ENCODE measurements around the gene ATP2C2.
"Not testable (repeated sequence)": the region's sequence is repeated elsewhere in the genome, so short reads cannot be mapped to it uniquely, and the experiment has no call there.

The ATP2C2 gene

DNA sequence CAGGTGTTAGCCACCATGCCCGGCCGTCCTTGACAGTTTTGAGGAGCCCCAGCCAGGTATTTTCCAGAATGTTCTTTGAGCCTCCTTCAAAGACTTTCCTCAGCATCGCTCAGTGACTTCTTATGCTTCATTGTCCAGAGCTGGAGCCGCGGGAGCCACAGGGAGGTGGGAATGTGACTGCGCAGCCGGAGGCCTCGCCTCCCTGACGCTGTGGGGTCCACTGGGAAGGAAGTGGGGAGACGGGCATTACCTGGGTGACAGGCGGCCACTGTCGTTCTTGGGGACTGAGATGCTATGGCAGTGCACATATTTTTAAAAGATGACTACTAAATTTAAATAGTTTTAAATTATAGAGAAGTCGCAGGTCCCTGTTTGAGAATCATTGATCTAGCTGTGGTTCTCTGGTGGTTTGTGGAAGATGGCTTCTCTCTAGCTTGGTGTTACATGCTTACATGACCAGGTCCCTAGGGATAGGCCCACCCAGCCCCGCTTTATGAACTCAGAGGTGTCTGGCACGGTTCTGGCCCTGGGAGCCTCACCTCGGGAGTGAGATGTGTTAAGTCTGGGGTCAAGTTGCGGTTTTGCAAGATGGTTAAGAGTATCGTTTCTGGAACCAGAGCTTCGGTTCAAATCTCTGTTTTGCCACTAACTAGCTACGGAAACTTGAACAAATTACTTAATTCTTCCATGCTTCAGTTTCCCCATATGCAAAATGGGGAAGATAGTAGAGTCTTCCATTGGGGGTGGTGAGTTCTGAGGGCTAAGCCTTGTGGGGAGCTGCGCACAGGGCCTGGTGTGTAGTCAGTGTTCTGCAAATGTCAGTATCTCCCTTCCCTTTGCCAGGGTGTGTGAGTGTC is 53.0 kb downstream of the ATP2C2 start:
- DNase-seq (ENCODE audit: low read depth), result no peak

- no peak for DNase-seq (ENCODE audit: low read depth)
Measured at GRCh38 chr16:84421938-84422220, 53.5 kb downstream of the ATP2C2 start.

- DNase-seq (ENCODE audit: low read depth), result no peak
Measured at GRCh38 chr16:84423416-84423837, 55.1 kb downstream of the ATP2C2 start.

- no peak for DNase-seq (ENCODE audit: low read depth)
Measured at GRCh38 chr16:84425696-84426095, 57.4 kb downstream of the ATP2C2 start.

DNA sequence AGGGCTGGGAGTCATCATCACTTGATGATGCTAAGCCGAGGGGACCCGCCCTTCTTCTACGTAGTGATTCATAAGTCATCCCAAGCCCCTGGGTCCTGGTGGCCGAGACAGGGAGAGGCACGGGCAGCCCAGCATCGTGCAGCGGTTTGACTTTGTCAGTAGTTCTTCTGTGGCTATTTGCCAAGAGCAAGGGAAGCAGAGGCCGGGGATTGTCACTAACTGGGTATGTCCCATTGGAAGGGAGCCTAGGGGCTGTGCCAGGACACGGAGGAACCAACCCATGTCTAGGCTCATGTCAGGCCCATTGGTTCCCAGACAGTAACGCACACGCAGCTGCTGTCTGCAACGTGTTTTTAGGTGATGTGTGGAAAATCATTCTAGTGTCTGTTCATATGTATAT is 58.5 kb downstream of the ATP2C2 start:
- DNase-seq (ENCODE audit: low read depth), result no peak

DNA sequence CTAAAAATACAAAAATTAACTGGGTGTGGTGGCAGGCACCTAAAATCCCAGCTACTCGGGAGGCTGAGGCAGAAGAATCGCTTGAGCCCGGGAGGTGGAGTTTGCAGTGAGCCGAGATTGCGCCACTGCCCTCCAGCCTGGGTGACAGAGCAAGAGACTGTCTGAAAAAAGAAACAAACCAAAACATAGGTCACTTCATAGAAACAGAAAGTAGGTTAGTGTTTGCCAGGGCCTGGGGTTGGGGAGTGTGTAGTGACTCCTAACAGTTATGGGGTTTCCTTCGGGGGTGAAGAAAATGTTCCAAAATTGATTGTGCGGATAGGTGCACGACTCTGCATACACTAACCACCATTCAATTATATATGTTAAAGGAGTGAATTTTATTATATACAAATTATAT is 59.2 kb downstream of the ATP2C2 start:
- DNase-seq (ENCODE audit: low read depth), result no peak

DNA sequence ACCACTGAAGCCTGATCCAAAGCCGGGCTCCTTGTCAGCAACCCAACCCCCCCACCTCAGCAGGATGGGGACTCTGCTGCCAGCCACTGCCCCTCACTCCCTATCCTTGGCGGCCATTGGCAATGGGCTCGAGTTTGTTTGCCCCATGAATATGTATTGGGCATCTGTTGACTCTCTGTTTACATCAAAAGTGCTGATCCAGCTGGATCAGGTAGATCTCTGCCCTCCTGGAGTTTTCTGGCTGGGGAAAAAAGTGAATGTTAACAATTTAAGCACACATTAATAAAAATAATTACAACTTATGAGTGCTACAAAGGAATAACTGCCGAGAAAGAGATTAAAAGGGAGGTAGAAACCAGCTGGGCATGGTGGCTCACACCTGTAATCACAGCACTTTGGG is 62.5 kb downstream of the ATP2C2 start:
- DNase-seq (ENCODE audit: low read depth), result no peak

GRCh38 chr16:84434800-84435199 is 66.5 kb downstream of the ATP2C2 start:
- DNase-seq (ENCODE audit: low read depth), result no peak

- no peak for DNase-seq (ENCODE audit: low read depth)
Measured at GRCh38 chr16:84436196-84436595, 67.9 kb downstream of the ATP2C2 start.

- DNase-seq (ENCODE audit: low read depth), result no peak
Measured at GRCh38 chr16:84438971-84439696, 70.8 kb downstream of the ATP2C2 start.

DNA sequence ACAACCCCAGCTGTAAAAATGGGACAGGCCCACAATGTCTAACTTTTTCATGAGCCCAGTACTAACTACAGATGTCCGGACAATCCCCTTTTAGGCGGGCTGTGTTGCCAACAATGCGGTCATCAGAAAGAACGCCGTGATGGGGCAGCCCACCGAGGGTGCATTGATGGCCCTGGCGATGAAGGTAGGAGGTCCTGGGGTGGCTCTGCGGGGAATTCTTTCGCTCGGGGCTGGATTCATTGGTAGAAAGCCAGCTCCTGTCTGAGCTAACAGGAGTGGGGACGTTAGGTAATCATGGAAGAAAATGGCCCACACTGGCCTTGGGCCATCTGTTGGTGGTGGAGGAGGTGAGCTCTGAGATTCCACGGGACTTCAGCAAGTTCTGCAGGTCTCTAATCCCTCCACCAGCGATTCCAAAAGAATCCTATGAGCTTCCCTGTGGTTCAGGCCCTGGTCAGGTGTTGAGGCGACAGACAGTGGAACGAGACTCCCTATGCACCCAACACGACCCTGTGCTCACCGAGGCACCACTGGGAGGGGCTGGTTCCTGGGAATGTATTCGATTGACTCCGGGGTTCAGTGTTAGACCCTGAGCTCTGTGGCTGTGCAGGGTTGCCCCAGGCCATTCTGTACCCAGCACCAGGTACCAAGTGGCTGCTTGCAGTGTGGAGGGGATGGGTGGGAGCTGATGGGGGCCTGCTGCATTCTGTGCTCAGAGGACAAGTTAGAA is 74.2 kb downstream of the ATP2C2 start:
- DNase-seq (ENCODE audit: low read depth), result no peak

- no peak for DNase-seq (ENCODE audit: low read depth)
Measured at GRCh38 chr16:84443166-84443802, 74.9 kb downstream of the ATP2C2 start.

GRCh38 chr16:84444476-84444875 is 76.1 kb downstream of the ATP2C2 start:
- DNase-seq (ENCODE audit: low read depth), result no peak

GRCh38 chr16:84446084-84446483 is 77.7 kb downstream of the ATP2C2 start:
- DNase-seq (ENCODE audit: low read depth), result no peak

DNA sequence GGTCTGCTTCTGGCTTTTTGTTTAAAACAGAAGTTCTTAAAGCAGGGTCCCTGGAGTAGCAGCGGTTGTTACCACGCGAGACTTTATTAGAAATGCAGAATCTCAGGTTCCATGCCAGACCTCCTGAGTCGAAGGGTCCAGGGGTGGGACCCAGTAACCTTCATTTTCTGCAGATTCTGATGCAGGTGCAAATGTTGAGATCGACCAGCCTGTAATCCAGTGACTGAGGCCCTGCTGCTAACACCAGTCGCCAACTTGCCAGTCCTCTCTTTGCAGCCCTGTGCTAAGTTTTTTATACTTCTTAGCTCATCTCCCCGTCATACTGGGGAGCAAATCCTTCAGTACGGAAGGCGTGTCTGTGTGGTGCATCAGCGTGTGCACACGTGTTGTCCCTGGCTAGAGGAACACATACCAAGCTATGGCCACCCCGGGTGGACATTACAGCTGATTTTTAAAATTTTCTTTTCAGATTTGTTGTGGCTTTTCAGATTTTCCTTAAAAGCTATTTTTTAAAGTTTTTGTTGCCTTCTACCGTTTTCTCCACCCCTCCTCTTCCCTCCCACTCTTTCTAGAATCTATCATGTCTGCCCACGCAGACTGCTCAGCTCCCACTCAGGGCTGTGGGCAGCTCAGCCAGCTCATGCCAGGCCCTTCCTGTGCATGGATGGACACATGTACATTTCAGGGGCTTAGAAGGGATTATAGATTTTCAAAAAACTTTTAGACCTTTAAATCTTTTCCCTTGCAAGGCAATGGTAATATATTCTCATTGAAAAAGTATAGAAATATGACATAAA is 78.5 kb downstream of the ATP2C2 start:
- no peak for DNase-seq (ENCODE audit: low read depth)

DNA sequence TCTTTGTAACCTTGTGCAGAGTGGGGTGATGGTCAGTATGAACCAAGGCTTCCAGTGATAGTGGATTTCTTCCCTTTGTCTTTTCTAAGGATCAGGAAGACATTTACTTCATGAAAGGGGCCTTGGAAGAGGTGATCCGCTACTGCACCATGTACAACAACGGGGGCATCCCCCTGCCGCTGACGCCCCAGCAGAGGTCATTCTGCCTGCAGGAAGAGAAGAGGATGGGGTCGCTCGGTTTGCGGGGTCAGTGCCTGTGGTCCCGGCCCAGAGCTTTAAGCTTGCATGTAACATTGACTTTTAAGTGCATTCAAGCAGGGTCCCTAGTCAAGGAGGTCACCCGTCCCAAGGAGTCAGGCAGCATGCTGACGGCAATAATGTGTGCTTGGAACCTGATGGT is 80.1 kb downstream of the ATP2C2 start:
- DNase-seq (ENCODE audit: low read depth), result no peak

DNA sequence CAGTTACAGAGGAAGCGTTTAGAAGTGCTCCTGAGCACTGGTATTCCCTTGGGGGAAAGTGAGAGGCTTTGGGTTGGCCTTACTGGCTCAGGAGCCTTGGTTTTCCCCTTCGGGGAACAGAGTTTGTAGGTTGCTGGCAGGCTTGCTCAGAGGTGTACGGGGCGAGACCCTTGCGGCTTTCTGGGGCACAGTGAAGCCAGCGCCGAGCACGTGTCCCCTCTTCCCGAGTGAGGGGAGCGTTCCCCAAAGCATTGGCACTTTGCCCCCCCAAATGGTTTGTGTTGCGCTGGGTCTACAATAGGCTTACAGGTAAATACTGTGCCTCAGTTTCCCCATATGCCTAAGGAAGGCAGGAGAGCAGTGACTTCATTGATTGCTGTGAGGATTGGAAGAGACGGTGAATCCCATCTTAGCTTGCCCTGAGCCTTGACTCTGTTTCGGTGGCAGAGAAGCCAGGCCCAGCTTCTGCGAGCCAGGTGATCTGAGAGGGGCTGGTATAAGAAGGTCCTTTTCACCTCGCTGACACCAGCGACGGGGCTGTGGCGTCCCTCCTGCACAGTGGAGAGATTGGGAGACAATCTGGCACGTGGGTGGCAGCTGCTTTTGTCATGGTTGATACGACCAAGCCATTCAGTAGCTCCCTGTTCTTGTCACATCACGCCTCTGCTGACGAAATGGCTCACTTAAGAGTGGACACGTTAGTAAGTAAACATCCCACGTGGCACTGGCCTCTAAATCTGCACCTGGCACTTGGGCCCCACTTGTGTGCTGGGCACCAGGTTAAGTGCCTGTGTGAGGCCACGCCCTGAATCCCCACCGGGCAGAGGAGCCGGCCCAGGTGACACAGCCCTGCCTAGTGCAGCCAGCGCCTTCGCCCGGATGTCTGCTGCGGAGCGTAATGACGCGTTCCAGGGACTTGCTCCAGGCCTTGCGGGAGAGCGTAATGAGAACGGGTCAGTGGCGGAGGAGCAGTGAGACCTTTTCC is 81.1 kb downstream of the ATP2C2 start:
- no peak for DNase-seq (ENCODE audit: low read depth)

GRCh38 chr16:84450176-84450865 is 82.0 kb downstream of the ATP2C2 start:
- DNase-seq (ENCODE audit: low read depth), result no peak

DNA sequence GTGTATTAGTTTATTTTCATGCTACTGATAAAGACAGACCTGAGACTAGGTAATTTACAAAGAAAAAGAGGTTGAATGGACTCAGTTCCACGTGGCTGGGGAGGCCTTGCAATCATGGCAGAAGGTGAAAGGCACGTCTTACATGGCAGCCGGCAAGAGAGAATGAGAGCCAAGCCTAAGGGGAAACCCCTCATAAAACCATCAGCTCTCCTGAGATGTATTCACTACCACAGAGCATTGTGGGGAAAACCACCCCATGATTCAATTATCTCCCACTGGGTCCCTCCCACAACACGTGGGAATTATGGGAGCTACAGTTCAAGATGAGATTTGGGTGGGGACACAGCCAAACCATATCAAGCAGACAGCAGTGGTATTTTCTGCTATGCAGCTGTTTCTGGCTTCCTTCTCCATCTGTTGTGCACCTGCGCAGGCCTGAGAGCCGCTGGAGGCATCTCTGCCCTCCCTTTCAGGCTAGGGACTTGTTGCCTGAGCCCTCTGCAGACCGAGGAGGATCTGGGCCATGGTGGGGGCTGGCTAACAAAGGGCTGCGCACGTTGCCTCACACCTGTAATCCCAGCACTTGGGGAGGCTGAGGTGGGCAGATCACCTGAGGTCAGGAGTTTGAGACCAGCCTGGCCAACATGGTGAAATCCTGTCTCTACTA is 82.8 kb downstream of the ATP2C2 start:
- DNase-seq (ENCODE audit: low read depth), result not testable (repeated sequence)
